SJCRH30 (cell line): Measurements from ENCODE around the gene KRT73. TPM values are rescaled to one million over a fixed set of nuclear protein-coding genes. Genes with fewer than 3 reads are reported as not detected.

Source experiments
- DNase-seq, 2 experiments: peaks; one replicate each; pipeline ENCODE4 v3.0.0-alpha.2; 2015 to 2020
- H3K27ac ChIP-seq: fragments of 250-450 bp; sonication (Bioruptor Pico); 2 replicates; pipeline ENCODE4 v1.5.1; 2020; ENCODE audit warnings: mild to moderate bottlenecking, moderate library complexity
- H3K27me3 ChIP-seq: fragments of 250-450 bp; sonication (Bioruptor Pico); 2 replicates; pipeline ENCODE4 v1.5.1; 2020; ENCODE audit warnings: mild to moderate bottlenecking, moderate library complexity
- H3K36me3 ChIP-seq: fragments of 250-450 bp; sonication (Bioruptor Pico); 2 replicates; pipeline ENCODE4 v1.5.1; 2020; ENCODE audit warnings: mild to moderate bottlenecking, moderate library complexity
- H3K4me1 ChIP-seq: fragments of 250-450 bp; sonication (Bioruptor Pico); 2 replicates; pipeline ENCODE4 v1.5.1; 2020; ENCODE audit warnings: mild to moderate bottlenecking, moderate library complexity
- H3K4me3 ChIP-seq: fragments of 250-450 bp; sonication (Bioruptor Pico); 2 replicates; pipeline ENCODE4 v1.5.1; 2020; ENCODE audit warnings: mild to moderate bottlenecking, moderate library complexity
- H3K9me3 ChIP-seq: fragments of 250-450 bp; sonication (Bioruptor Pico); replicated peaks from 2 replicates; pipeline ENCODE4 v1.5.1; 2020; ENCODE audit warnings: mild to moderate bottlenecking, moderate library complexity
- total RNA-seq: library from RNA; depleted of rRNA; stranded (reverse); fragments of >200 nt; shearing (Covaris generic); gene quantifications from 2 replicates; pipeline ENCODE4 v1.2.3, GENCODE V29; 2014

The KRT73 gene
- total RNA-seq, 1 experiment from 2014 or later, result not detected

GRCh38 chr12:52636189-52636588 is 17.8 kb upstream of the KRT73 start:
- Histone ChIP-seq H3K27me3 (no peaks in the 10 kb centered on the region), H3K4me3 (no peak overlapping the region), H3K4me1 (no peaks in the 10 kb centered on the region), H3K27ac (no peak overlapping the region), H3K9me3 (no peaks in the 10 kb centered on the region), H3K36me3 (no peaks in the 10 kb centered on the region)
- no peak for DNase-seq

- Histone ChIP-seq H3K27me3 (no peaks in the 10 kb centered on the region), H3K36me3 (no peaks in the 10 kb centered on the region), H3K4me3 (no peak overlapping the region), H3K27ac (no peak overlapping the region), H3K9me3 (no peaks in the 10 kb centered on the region), H3K4me1 (no peaks in the 10 kb centered on the region)
- DNase-seq, result no peak
Observed at GRCh38 chr12:52634266-52635056, 16.1 kb upstream of the KRT73 start.

- no peak for DNase-seq
- no peaks in the 10 kb centered on the region for H3K27me3 ChIP-seq
- no peaks in the 10 kb centered on the region for H3K36me3 ChIP-seq
- no peak overlapping the region for H3K4me3 ChIP-seq
- no peaks in the 10 kb centered on the region for H3K9me3 ChIP-seq
- H3K4me1 ChIP-seq, result no peaks in the 10 kb centered on the region
- no peak overlapping the region for H3K27ac ChIP-seq
Observed at GRCh38 chr12:52633383-52633782, 15.0 kb upstream of the KRT73 start.

- no peak for DNase-seq
- H3K4me1 ChIP-seq, result no peaks in the 10 kb centered on the region
- H3K9me3 ChIP-seq, result no peaks in the 10 kb centered on the region
- H3K36me3 ChIP-seq, result no peaks in the 10 kb centered on the region
- no peaks in the 10 kb centered on the region for H3K27me3 ChIP-seq
- H3K4me3 ChIP-seq, result no peak overlapping the region
- H3K27ac ChIP-seq, result no peak overlapping the region
Observed at GRCh38 chr12:52632656-52633055, 14.3 kb upstream of the KRT73 start.

- H3K4me3 ChIP-seq, result no peak overlapping the region
- no peaks in the 10 kb centered on the region for H3K9me3 ChIP-seq
- no peak overlapping the region for H3K27ac ChIP-seq
- no peaks in the 10 kb centered on the region for H3K36me3 ChIP-seq
- no peak for DNase-seq
- H3K27me3 ChIP-seq, result no peaks in the 10 kb centered on the region
- no peaks in the 10 kb centered on the region for H3K4me1 ChIP-seq
Observed at GRCh38 chr12:52631676-52632459, 13.5 kb upstream of the KRT73 start.

- Histone ChIP-seq H3K27ac (no peak overlapping the region), H3K27me3 (no peaks in the 10 kb centered on the region), H3K4me3 (no peak overlapping the region), H3K36me3 (no peaks in the 10 kb centered on the region), H3K4me1 (no peaks in the 10 kb centered on the region), H3K9me3 (no peaks in the 10 kb centered on the region)
- no peak for DNase-seq
Observed at GRCh38 chr12:52631264-52631663, 12.9 kb upstream of the KRT73 start.

- H3K9me3 ChIP-seq, result no peaks in the 10 kb centered on the region
- H3K36me3 ChIP-seq, result no peaks in the 10 kb centered on the region
- no peaks in the 10 kb centered on the region for H3K27me3 ChIP-seq
- H3K27ac ChIP-seq, result no peak overlapping the region
- H3K4me3 ChIP-seq, result no peak overlapping the region
- DNase-seq, result no peak
- no peaks in the 10 kb centered on the region for H3K4me1 ChIP-seq
Observed at GRCh38 chr12:52630599-52631200, 12.3 kb upstream of the KRT73 start.

GRCh38 chr12:52630008-52630500 is 11.7 kb upstream of the KRT73 start:
- no peak overlapping the region for H3K27ac ChIP-seq
- no peak overlapping the region for H3K4me3 ChIP-seq
- H3K4me1 ChIP-seq, result no peaks in the 10 kb centered on the region
- no peak for DNase-seq
- H3K36me3 ChIP-seq, result no peaks in the 10 kb centered on the region
- no peaks in the 10 kb centered on the region for H3K27me3 ChIP-seq
- H3K9me3 ChIP-seq, result no peaks in the 10 kb centered on the region

- no peaks in the 10 kb centered on the region for H3K36me3 ChIP-seq
- no peak for DNase-seq
- no peaks in the 10 kb centered on the region for H3K4me1 ChIP-seq
- H3K27ac ChIP-seq, result no peak overlapping the region
- H3K9me3 ChIP-seq, result no peaks in the 10 kb centered on the region
- no peak overlapping the region for H3K4me3 ChIP-seq
- H3K27me3 ChIP-seq, result no peaks in the 10 kb centered on the region
Observed at GRCh38 chr12:52629281-52630007, 11.1 kb upstream of the KRT73 start.

GRCh38 chr12:52628841-52629240 is 10.5 kb upstream of the KRT73 start:
- Histone ChIP-seq H3K27me3 (no peaks in the 10 kb centered on the region), H3K4me1 (no peaks in the 10 kb centered on the region), H3K27ac (no peak overlapping the region), H3K36me3 (no peaks in the 10 kb centered on the region), H3K9me3 (no peaks in the 10 kb centered on the region), H3K4me3 (no peak overlapping the region)
- DNase-seq, result no peak

- no peaks in the 10 kb centered on the region for H3K36me3 ChIP-seq
- no peak overlapping the region for H3K27ac ChIP-seq
- no peaks in the 10 kb centered on the region for H3K9me3 ChIP-seq
- H3K27me3 ChIP-seq, result no peaks in the 10 kb centered on the region
- H3K4me1 ChIP-seq, result no peaks in the 10 kb centered on the region
- no peak overlapping the region for H3K4me3 ChIP-seq
- no peak for DNase-seq
Observed at GRCh38 chr12:52628111-52628507, 9.8 kb upstream of the KRT73 start.

GRCh38 chr12:52627395-52628110 is 9.2 kb upstream of the KRT73 start:
- no peak for DNase-seq
- Histone ChIP-seq H3K27me3 (no peaks in the 10 kb centered on the region), H3K9me3 (no peaks in the 10 kb centered on the region), H3K27ac (no peak overlapping the region), H3K4me1 (no peaks in the 10 kb centered on the region), H3K36me3 (no peaks in the 10 kb centered on the region), H3K4me3 (no peak overlapping the region)

GRCh38 chr12:52622349-52622748 is 4.0 kb upstream of the KRT73 start:
- Histone ChIP-seq H3K27me3 (peaks cover 12% of the 10 kb centered on the region; the same call in 1 of the 2 replicates), H3K9me3 (no peaks in the 10 kb centered on the region), H3K36me3 (no peaks in the 10 kb centered on the region), H3K4me3 (no peak overlapping the region), H3K27ac (no peak overlapping the region), H3K4me1 (no peaks in the 10 kb centered on the region)
- DNase-seq, result no peak

GRCh38 chr12:52618866-52619265 is 507 bp upstream of the KRT73 start:
- Histone ChIP-seq H3K27ac (no peak overlapping the region), H3K9me3 (no peaks in the 10 kb centered on the region), H3K36me3 (no peaks in the 10 kb centered on the region), H3K4me1 (no peaks in the 10 kb centered on the region), H3K4me3 (no peak overlapping the region), H3K27me3 (peaks cover 12% of the 10 kb centered on the region; the same call in 1 of the 2 replicates)
- no peak for DNase-seq
